HG03280 (cell line): Measurements from ENCODE around the gene RNF157.

ENCODE experiments used
- ATAC-seq: cut with Tn5 transposase; IDR thresholded peaks from one replicate; pipeline ENCODE4 v1.9.1; 2021; ENCODE audit warnings: mild to moderate bottlenecking, moderate library complexity; ENCODE audit not compliant: unreplicated experiment

Gene RNF157

DNA sequence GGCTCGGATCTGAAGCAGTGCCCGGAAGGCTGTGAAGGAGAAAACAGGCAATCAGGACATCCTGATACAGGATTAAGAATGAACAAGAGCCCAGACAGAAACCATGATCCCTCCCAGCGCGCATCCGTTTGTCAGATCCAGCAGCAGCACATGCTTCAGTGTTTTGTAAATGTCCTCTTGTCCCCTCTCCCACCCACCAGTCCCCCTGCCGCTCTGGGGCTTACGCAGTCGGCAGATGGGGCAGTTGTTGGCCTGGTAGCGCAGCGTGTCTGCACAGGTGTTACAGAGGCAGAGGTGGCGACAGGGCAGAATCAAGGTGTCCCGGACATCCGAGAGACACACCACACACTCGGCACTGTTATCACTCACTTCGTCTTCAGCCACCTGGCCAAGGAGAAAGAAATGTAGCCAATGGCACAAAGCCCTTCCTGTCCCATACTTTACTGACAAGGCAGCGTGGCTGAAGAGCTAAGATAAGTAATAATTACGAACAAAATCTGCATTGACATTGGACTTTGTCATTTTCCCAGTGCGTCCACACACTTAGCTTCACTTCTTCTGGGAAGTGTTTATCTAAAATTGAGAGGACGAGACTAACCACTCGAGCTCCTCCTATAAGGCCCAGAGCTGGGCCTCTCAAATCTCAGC, 78.5 kb downstream of the RNF157 start:
- ATAC-seq: no peak

DNA sequence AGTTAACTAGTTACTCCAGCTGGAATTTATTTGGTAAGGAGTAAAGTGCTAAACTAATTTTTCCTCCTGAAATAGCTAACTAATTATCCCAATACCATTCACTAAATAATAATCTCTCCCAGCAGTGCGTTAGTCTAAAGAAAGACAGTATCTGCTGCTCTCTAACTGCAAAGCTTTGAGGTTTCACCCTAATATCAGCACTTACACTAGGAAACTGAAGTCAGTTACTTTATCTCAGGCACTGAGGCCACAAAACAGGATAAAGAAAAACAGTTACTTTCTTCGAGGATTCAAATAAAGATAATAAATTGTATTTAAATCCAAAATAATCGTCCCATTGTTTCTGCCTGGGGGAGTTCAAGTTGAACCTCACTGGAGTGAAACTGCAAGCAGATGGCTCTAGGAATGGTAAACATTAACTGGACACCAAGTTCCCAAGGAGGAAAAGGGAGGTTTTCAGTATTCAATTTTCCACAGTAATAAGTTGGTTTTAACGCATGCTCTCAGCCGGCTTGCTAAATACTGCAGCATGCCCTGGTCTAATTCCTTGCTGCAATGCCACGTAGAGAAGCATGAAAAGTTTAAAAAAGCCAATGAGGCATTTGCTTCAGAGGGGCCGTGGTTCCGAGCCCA, 79.3 kb downstream of the RNF157 start:
- ATAC-seq: no peak

DNA sequence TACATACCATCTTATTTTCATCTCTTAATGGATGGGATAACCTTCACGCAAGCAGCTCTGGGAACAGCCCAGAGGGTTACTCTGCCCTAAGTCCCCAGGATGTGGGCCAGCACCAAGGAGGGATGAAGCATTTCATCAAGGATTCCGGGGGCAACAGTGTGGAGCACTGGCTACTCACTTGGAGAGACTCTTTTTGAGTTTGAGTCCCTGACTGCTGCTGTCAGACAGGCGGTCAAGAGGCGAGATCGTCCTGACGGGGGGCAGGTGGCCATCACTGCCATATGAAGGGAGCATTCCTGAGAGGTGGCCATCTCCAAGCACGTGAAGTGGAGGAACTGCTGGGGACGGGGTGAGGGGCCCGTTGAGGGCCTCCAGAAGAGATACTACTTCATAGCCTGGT, 81.1 kb downstream of the RNF157 start:
- no peak for ATAC-seq

DNA sequence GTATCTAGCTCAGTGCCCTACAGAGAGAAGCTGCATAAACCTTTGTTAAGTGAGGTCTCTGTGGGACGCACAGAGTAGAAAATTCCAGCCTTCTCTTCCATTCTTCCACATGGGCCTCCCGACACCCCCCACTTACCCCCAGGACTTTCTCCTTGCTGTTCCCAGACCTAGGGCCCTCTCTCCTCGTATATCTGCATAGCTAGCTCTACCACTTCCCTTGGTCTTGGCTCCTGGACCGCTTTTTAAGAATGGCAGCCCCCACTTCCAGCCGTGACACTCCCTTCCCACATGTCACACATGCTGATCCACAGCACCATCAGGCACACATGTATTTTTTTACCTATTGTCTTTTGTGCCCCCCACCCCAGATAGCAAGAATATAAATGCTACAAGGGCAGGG, 82.5 kb downstream of the RNF157 start:
- no peak for ATAC-seq

DNA sequence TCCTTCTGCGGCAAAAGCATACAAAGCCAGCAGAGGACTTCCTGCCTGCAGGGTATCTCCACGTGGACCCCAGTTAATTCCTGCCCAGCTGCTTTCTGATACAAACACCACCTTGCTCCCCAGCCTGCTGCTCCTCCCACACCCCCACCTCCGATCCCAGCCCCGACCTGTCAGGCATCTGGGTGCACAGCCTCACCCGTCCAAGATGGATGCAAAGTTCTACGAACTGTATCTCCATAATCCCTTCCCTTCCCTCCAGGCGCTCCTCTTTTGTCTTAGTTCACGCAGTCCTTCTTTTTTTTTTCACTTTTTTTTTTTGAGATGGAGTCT, 83.7 kb downstream of the RNF157 start:
- no peak for ATAC-seq

DNA sequence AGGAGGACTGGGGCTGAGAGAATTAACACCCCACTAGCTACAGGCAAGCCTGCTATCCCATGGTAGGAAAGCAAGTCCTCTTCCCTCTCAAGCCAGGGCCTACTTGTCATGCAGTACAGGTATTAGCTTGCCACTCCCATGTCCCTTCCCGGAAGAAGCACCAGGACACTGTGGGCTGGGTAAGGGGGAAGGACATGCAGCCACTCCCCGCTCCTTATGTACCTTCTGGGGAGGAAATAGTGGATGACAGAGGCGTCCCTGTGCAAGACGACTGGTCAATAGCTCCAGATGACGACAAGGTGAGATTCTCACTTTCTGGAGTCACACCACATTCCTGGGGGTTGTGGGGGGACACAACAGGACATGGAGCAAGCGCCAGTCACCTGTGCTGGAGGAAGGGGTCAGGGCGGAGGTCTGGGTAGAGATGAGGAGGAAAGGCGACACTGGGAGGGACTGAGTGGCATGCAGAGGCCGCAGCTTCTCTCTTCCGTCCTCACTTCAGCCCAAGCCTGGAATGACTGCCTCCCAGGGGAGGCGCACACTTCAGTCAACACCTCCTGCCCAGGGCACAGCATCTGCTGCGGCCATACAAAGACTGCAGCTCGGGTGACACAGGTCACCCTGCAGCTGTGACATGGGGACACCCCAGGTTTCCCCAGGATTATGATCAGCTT, 84.2 kb downstream of the RNF157 start:
- no peak for ATAC-seq

DNA sequence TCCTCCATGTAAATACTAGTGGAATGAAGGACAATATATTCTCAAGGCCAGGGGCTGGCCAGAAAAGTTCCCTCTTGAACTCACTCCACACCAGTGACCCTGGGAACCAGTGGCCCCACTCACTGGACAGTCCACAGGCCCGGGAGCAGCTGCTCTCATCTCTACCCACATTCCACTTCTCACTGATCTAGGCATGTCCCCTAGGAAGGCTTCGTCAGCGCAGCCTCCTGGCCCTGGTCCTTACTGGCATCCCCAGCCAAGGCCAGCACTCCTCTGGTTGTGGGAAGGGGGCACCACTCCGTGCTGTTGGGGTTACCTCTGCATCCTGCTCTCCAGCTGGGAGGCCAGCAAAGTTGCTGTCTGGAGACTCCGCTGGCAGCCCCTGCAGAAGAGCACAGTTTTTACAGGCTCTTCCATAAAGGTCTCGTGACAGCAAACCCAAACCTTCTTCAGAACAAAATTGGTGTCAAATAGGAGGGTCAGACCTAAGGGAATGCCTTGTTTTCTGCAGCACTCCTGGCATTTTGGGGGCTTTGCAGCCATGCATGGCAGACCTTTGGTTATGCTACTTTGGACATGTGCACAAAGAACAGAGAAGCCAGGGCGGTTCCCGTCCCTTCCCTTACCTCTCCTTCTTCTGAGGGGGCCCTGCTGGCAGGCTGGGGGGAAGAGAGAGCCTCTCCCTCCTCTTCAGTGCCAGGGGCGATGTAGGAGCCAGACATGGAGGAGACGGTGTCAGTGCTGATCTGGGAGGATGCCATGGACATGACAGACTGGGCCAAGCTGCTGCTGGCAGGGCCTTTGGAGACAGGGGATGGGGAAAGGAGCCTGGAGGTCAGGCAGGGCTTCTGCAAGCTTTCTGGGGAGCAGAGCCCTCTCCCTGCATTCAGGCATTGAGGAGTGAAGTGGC, 85.1 kb downstream of the RNF157 start:
- no peak for ATAC-seq

DNA sequence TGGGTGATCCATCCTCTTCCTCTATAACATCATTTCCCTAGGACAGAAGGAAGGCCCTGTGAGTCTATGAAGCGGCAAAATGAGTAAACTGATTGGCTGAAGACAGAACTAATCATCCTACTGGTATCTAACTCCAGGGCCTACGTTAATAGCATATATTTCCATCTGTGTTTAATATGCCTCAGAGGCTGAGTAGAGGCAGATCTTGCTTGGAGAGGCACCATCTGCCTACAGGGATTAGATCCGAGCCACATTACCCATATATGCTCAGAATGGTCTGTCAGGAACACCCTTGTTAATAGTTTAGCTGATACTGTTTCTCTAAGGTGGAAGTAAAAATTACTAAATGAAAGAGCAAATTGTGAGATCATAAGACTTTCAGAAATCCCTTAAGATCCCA, 86.0 kb downstream of the RNF157 start:
- no peak for ATAC-seq

DNA sequence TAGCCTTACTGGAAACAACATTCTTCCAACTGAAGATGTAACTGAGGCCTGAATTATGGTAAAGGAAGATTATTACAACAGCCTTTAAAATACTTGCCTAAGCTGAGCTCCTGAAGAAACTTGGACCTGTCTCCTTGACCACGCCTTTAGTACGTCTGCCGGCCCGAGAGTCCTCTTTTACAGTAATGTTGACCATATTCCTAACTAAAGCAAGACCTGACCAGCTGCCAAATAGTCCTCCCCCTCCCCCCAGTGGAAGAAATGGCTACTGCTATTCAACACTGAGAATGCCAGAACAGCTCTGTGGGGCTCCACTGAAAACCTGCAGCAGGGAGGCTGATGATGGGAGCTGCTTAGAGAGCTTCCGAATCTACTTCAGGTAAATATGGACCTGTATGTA, 86.7 kb downstream of the RNF157 start:
- ATAC-seq: no peak

DNA sequence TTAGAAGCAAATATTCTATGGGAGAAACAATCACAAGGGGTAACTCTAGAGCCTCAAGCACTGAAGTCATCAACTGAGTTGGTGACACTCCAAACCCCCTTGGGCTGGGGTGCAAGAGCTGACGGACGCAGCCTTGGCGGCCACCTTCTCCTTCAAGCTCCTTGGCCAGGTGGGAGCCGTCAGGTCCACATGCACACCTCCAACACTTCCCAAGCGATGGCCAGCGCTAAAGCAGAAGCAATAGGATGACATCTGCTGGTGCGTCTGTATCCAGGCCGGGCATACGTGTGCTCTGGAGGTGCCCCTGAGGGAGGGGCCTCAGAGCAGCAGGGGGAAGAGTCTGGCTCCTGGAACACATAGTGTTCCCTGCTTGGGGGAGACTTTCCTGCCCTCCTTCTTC, 87.1 kb downstream of the RNF157 start:
- ATAC-seq: no peak

DNA sequence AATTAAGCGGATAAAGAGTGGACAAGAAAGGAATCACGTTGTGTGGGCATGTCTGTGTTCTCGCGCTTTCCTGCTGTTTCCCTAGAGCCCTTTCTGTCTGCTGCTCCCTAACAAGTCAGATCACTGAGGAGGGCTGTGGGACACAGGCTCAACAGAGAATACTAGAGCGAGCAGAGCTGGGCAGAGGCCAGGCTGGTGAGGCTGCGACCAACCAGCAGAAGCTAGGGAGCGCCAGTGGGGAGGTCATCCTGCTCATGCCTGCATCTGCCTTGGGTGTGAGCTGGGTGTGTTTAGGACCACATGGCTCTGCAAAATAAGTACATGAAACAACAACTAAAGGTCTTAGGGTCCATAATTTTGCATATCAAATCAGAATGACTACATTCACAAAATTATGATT, 87.7 kb downstream of the RNF157 start:
- ATAC-seq: no peak

DNA sequence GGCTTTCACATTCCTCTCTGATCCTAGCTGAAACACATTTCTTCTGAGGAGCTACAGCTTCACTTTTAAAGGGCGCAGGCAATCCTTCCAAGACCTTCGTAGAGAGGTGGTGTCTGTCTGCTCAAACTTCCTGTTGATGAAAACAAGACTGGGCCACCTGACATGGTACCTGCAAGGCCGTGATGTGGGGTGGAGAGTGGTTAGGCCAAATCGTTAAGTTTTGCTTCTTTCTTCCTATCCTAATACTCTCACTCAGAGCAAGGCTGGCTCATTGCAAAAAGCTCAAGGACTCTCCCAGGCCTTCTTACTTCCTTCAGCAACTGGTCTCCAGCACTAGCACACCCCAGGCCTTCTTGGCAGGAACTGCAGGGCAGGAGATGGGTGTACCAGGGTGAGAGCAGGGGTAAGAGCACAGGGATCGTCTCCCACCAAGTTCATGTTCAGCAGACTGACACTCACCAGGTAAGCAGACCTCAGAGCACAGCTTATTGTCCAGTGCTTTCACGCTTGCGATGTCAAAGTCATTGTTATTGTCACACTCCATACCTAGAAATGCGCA, 88.3 kb downstream of the RNF157 start:
- no peak for ATAC-seq

DNA sequence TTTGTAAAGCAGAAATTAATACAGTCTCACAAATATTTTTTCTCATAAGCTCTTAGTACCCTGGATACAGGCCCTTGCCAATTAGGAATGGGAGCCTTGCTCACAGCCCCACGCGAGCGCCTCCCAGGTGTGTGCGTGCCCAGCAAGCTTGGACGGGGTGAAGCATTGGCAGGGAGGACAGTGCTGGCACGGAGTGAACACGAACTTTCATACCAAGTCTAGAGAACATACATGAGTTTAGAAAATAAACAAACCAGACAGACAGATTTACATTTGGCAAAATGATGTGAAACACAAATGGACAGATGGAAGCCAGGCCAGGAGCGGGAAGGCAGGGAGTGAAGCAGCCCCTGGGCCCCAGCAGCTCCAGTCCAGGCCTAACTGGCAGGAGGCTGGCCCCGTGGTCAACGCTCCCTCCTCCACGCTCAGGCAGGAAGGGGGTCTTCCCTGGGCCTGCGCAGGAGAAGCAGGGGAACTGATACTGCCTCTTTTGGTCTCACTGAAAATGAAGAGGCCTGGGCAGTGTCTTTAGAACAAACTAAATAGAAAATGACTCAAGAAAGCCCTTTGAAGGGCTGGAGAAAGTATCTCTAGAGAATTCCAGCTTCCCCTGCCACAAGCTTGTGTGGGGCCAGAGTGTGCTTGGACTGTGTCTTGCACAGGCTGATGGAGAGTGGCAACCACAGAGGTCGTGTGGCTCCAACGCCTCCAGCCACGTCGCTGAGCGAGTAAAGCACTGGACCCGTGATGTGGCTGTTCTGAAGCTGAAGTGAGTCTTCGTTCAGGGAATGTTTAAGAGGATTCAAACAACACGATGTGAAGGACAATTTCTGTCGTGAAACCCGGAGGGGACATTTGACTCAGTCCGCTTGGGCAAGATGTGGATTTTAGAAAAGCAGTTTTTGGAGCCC, 89.3 kb downstream of the RNF157 start:
- no peak for ATAC-seq

DNA sequence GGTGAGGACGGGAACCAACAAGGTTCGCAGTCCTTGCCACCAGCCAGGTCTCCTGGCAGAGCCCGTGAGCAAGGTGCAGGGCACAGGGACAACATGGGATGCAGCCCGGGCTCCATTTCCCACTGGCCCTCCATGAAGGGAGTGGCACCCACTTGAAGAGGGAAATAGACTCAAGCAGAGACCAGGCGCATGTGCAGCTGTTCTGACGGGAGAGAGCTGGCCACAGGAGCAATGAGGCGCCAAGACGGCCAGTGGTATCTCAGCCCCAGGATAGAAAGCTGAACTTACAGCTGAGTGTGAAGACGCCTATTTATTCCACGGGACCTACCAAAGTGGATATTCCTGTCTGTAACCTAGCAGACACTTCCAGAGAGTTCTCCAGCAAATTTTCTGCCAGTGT, 91.1 kb downstream of the RNF157 start:
- ATAC-seq: no peak

DNA sequence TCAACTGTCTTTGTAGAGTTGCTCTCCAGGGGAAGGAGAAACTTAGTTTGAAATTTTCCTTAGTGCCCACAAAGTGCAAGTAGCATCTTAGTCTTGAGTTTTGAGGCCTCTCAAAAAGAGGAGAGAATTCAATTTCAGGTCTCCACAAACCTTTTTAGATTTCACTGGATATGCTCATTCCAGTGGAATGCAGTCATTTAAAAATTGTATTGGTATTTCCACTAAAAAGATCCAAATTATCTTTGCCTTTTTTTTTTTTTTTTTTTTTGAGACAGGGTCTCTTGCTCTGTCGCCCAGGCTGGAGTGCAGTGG, 92.3 kb downstream of the RNF157 start:
- no peak for ATAC-seq

DNA sequence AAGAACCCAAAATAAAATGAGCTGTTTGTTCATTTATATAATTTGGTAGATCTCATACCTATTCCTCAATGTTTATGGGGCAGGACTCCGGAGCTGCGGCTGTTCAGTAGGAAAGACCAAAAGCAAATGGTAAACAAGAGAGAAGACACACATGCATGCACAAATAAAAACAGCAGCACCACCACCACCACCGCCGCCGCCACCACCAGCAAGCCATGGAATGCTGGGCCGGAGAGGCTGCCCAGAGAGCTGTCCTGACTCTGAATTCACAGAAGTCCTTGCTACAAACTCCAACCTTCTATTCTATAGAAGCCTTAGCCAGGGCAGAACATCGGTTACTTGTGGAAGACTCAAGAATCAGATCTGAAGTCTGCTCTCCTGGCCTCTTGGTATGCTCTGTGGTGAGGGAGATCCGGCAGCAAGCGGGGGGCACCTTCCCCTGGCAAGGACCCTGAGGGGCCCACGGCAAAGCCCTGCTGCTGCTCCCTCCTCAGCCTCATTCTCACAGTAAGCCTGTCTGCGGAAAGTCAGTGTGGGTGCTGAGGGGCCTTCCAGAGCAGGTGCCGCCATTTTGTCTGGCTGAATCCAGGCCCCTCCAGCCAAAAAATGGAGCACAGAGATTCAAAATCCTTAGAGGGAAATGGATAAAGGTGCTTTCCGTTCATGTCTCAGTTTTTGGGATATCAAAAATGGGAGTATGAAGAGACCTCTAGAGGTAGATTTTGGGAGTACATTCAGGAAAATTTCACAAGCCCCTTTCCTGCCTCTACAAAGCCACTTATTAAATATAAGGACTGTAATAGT, 92.9 kb downstream of the RNF157 start:
- ATAC-seq: no peak

DNA sequence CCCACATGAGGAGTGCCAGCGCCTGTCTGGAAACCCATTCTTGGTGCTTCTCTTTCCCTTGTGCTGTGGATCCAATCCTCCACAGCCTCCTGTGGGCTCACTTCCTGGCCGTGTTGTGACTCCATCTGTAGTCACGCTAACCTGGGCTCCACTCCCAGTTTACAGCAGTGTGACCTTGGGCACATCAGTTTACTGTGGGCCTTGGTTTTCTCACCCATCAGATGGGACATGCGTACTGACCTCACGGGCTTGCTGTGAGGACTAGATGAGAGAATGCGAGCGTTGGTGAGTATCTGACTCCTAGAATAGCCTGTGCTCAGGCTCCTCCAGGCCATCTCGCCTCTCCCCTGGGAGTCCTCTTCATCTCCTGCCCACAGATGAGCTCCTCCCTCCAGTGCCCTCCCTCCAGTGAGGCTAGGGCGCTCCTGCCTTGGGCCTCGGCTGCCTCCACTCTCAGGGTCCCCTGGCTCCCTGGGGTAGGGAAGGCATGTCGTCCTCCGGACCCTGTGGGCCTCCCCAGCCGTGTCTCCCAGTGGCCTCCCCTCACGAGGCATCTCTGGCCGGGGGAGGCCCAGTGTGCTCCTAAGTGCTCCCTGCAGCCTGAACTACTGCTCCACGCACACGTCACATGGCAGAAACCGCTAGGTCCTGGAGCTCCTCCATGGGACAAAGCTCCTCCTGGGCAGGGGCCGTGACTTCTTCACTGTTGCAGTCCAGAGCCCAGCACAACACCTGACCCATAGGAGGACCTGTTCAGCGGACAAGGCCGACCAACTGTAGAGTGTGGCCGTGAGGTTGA, 94.0 kb downstream of the RNF157 start:
- no peak for ATAC-seq

DNA sequence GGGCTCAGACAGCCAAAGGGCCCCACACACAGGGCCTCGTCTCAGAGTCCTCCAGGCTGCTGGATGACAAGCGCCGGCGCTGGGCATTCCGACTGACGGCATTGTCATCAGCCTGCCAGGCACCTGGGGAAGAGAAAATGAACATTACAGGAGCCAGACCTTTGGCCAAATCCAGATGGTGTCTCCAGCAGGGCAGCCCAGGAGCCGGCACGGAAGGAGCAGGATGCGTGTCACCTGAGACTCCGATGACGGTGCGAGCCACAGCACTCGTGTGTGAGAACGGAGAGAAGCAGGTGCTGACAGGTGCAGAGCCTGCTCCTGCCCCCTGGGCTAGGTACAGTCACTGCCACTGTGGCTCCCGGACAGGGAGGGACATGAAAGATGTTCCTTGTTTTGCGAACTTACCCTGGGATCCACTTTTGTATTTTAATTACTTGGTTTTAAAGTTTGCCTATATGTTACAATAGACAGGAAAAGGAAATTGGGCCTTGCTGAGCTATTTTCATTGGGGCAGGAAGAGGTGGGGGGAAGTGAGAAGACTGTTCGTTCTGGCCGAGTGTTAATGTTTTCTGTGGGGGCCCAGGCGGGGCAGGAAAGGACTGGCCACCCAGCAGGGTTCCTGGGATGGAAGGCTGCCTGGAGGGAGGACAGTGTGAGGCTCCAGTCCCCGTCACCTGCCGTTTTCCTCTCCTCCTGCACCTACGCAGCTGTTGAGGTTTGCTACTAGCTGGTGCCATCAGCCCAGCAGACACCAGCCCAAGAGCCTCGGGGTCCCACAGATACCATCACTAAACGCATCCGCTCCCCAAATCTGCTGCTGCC, 94.9 kb downstream of the RNF157 start:
- ATAC-seq: no peak
